PC-3 (cell line): ENCODE results near the gene NFU1. TPM values are rescaled to one million over a fixed set of nuclear protein-coding genes. Genes with fewer than 3 reads are reported as not detected.
A peak's percentile ranks its signal among the peaks of the same experiment; 100 is the strongest.

ENCODE experiments used
- ATAC-seq: fragments of 200-7000 bp; cut with Tn5 transposase; 2 replicates; pipeline ENCODE4 v1.9.1; 2020; ENCODE audit warnings: mild to moderate bottlenecking, moderate library complexity
- BruUV-seq: library from RNA; stranded (reverse); fragments of 400-500 nt; replicated peaks from 2 replicates; lab custom pipeline; 2021; lab: Mats Ljungman, UMichigan
- CTCF ChIA-PET: fragments of 300-600 bp; sonication (Branson Sonifier 250); formaldehyde crosslinking; loops from one replicate; lab custom pipeline; 2022; ENCODE audit warnings: antibody characterized with exemption; lab: Charles Lee
- POLR2A ChIA-PET: fragments of 300-600 bp; sonication (Branson Sonifier 250); formaldehyde crosslinking; loops from one replicate; lab custom pipeline; 2022; ENCODE audit warnings: antibody characterized with exemption; ENCODE audit not compliant: unreplicated experiment; lab: Charles Lee
- DNase-seq: peaks from one replicate; pipeline ENCODE4 v3.0.0-alpha.2; 2015
- H2AFZ ChIP-seq: fragments of 300-600 bp; sonication (generic); 2 replicates; pipeline ENCODE4 v1.6.0; 2016; ENCODE audit warnings: antibody characterized with exemption, low read length
- H3F3A ChIP-seq: fragments of 300-600 bp; sonication (generic); one replicate; pipeline ENCODE4 v1.6.0; 2017; ENCODE audit warnings: antibody characterized with exemption, low read length, control low read depth, mild to moderate bottlenecking; ENCODE audit not compliant: unreplicated experiment
- H3K27ac ChIP-seq: fragments of 300-600 bp; sonication (generic); 2 replicates; pipeline ENCODE4 v1.5.1; 2016; ENCODE audit warnings: mild to moderate bottlenecking, low read length
- H3K27me3 ChIP-seq: fragments of 300-600 bp; sonication (generic); 2 replicates; pipeline ENCODE4 v1.6.1; 2016; ENCODE audit warnings: low read length, mixed read lengths
- H3K36me3 ChIP-seq: fragments of 300-600 bp; sonication (generic); 2 replicates; pipeline ENCODE4 v1.6.1; 2016; ENCODE audit warnings: low read depth, mixed run types, low read length, mixed read lengths
- H3K4me1 ChIP-seq: fragments of 300-600 bp; sonication (generic); 2 replicates; pipeline ENCODE4 v1.5.1; 2016; ENCODE audit warnings: low read length; ENCODE audit not compliant: insufficient read depth
- H3K4me2 ChIP-seq: fragments of 300-600 bp; sonication (generic); 2 replicates; pipeline ENCODE4 v1.6.0; 2016; ENCODE audit warnings: low read length
- H3K4me3 ChIP-seq: fragments of 300-600 bp; sonication (generic); 2 replicates; pipeline ENCODE4 v1.5.1; 2016; ENCODE audit warnings: mild to moderate bottlenecking, low read length, mixed read lengths
- H3K79me2 ChIP-seq: fragments of 300-600 bp; sonication (generic); 2 replicates; pipeline ENCODE4 v1.6.1; 2017; ENCODE audit warnings: low read length, mixed read lengths
- H3K9ac ChIP-seq: fragments of 300-600 bp; sonication (generic); 2 replicates; pipeline ENCODE4 v1.6.0; 2016; ENCODE audit warnings: mild to moderate bottlenecking, low read length
- H3K9me2 ChIP-seq: fragments of 300-600 bp; sonication (generic); replicated peaks from 2 replicates; pipeline ENCODE4 v1.6.1; 2016; ENCODE audit warnings: mixed run types, low read length, mixed read lengths
- H3K9me3 ChIP-seq: fragments of 300-600 bp; sonication (generic); 2 replicates; pipeline ENCODE4 v1.6.1; 2016; ENCODE audit warnings: low read length, mixed read lengths
- H4K20me1 ChIP-seq: fragments of 300-600 bp; sonication (generic); 2 replicates; pipeline ENCODE4 v1.6.1; 2016; ENCODE audit warnings: low read length, mixed read lengths
- CTCF ChIP-seq: fragments of 300-600 bp; sonication (generic); conservative IDR thresholded peaks from 2 replicates; pipeline ENCODE4 v1.5.1; 2017; ENCODE audit warnings: antibody characterized with exemption, low read depth, mild to moderate bottlenecking, low read length
- EZH2 ChIP-seq: fragments of 300-600 bp; sonication (generic); IDR thresholded peaks from one replicate; pipeline ENCODE4 v1.6.1; 2017; ENCODE audit warnings: antibody characterized with exemption, mild to moderate bottlenecking, low read length; ENCODE audit not compliant: unreplicated experiment
- EZH2phosphoT487 ChIP-seq: fragments of 300-600 bp; sonication (generic); IDR thresholded peaks from 2 replicates; pipeline ENCODE4 v1.6.1; 2018; ENCODE audit warnings: mild to moderate bottlenecking, antibody characterized with exemption, low read length, borderline replicate concordance
- intact Hi-C: fragments of 100-400 bp; cut with micrococcal nuclease; formaldehyde crosslinking; loops from 2 replicates; pipeline ENCODE4 v1.9.0; 2023
- total RNA-seq: library from RNA; depleted of rRNA; stranded (reverse); fragments of >200 nt; gene quantifications from 2 replicates; pipeline ENCODE4 v1.2.3, GENCODE V29; 2014; rRNA removed

The NFU1 gene
- total RNA-seq, 1 experiment from 2014 or later, result 45.6 TPM

- Histone ChIP-seq H3K9me2 (no peaks in the 10 kb centered on the region), H3K36me3 (peaks cover 36% of the 10 kb centered on the region), H3K27ac (no peak overlapping the region), H3K4me3 (no peak overlapping the region), H3K4me2 (no peak overlapping the region), H3K79me2 (no peaks in the 10 kb centered on the region), H3F3A (no peaks in the 10 kb centered on the region), H3K9me3 (no peaks in the 10 kb centered on the region), H3K27me3 (no peaks in the 10 kb centered on the region), H4K20me1 (no peaks in the 10 kb centered on the region), H2AFZ (no peak overlapping the region), H3K9ac (no peak overlapping the region), H3K4me1 (no peaks in the 10 kb centered on the region)
- TF ChIP-seq CTCF (no peak), EZH2 (no peak), EZH2phosphoT487 (no peak)
- BruUV-seq, result no TSS peak
- POLR2A ChIA-PET, result no interaction called here
- ATAC-seq (no peak), DNase-seq (no peak)
- intact Hi-C loops, result no loop called here
- CTCF ChIA-PET, result no interaction called here
Measured at GRCh38 chr2:69353360-69353759, 83.9 kb downstream of the NFU1 start.

GRCh38 chr2:69348781-69349180 lies 88.5 kb downstream of the NFU1 start:
- CTCF ChIA-PET, result no interaction called here

More at GRCh38 chr2:69348781-69349180, 88.5 kb downstream of the NFU1 start:
- Histone ChIP-seq H3K4me1 (no peaks in the 10 kb centered on the region), H3K9ac (no peak overlapping the region), H3K4me2 (no peak overlapping the region), H3K4me3 (no peak overlapping the region), H3K27ac (no peak overlapping the region), H3K27me3 (no peaks in the 10 kb centered on the region), H3K9me2 (no peaks in the 10 kb centered on the region), H2AFZ (no peak overlapping the region), H3K9me3 (no peaks in the 10 kb centered on the region), H3F3A (no peaks in the 10 kb centered on the region), H3K36me3 (peaks cover 33% of the 10 kb centered on the region), H3K79me2 (no peaks in the 10 kb centered on the region), H4K20me1 (no peaks in the 10 kb centered on the region)
- intact Hi-C loops, result no loop called here
- POLR2A ChIA-PET, result no interaction called here
- DNase-seq, result no peak
- TSS peak; percentile 9 for BruUV-seq
- no peak for TF ChIP-seq EZH2
- TF ChIP-seq CTCF, result no peak
- TF ChIP-seq EZH2phosphoT487, result no peak
- no peak for ATAC-seq

Other genes with a start within 250 kb of the NFU1 start
- 18.4 and 20.7 TPM in 2 replicates for gene GFPT1, start 50.2 kb downstream of the NFU1 start, total RNA-seq
- gene AAK1, start 206.3 kb upstream of the NFU1 start, total RNA-seq, result 46.8 and 47.9 TPM in 2 replicates